ENCODE results near the gene SLC6A14.

The SLC6A14 gene

GRCh38 chrX:116436358-116436816 is at the start of gene SLC6A14:
Gene SLC6A14, plus strand, starts transcription at chrX:116436606. Its CDS starts 104 bp downstream, at chrX:116436710.
- DNase-seq: no peak

GRCh38 chrX:116395752-116396151 is 40.7 kb upstream of the SLC6A14 start:
- no peak for DNase-seq

- DNase-seq: no peak
Measured at GRCh38 chrX:116399681-116400080, 36.7 kb upstream of the SLC6A14 start.

- no peak for DNase-seq
Measured at GRCh38 chrX:116409219-116409618, 27.2 kb upstream of the SLC6A14 start.

- DNase-seq: no peak
Measured at GRCh38 chrX:116413273-116413672, 23.1 kb upstream of the SLC6A14 start.

- DNase-seq: no peak
Measured at GRCh38 chrX:116417214-116417613, 19.2 kb upstream of the SLC6A14 start.

GRCh38 chrX:116417968-116418367 is 18.4 kb upstream of the SLC6A14 start:
- no peak for DNase-seq

GRCh38 chrX:116427978-116428377 is 8.4 kb upstream of the SLC6A14 start:
- DNase-seq: no peak

- DNase-seq: no peak
Measured at GRCh38 chrX:116435597-116435996, 809 bp upstream of the SLC6A14 start.

- DNase-seq: no peak
Measured at GRCh38 chrX:116449156-116449555, 12.8 kb downstream of the SLC6A14 start.

- no peak for DNase-seq
Measured at GRCh38 chrX:116462822-116463221, 26.4 kb downstream of the SLC6A14 start, which contains the start of gene CT83. Gene CT83, minus strand, starts transcription at chrX:116462976. Its CDS starts 120 bp downstream, at chrX:116462856.

- no peak for DNase-seq
Measured at GRCh38 chrX:116480059-116480458, 43.7 kb downstream of the SLC6A14 start.

- DNase-seq: no peak
Measured at GRCh38 chrX:116490104-116490503, 53.7 kb downstream of the SLC6A14 start.

- no peak for DNase-seq
Measured at GRCh38 chrX:116493271-116493670, 56.9 kb downstream of the SLC6A14 start.

- no peak for DNase-seq
Measured at GRCh38 chrX:116499780-116500179, 63.4 kb downstream of the SLC6A14 start.
